Tibial artery (tissue), 4 donors: ENCODE data around the gene DGKE.
A peak's percentile ranks its signal among the peaks of the same experiment; 100 is the strongest.

Experiments used
- DNase-seq, 2 donors: peaks; one replicate each; pipeline ENCODE4 v3.0.0-alpha.2; 2019
- H3K27ac ChIP-seq, 2 donors: fragments of 200-600 bp; sonication (generic) in 1 of 2; 1 replicate in 1 of 2; 2 replicates in 1 of 2; pipeline ENCODE4 v1.5.1; 2018 to 2019; ENCODE audit warnings: mild to moderate bottlenecking in 1 of 2
- H3K27me3 ChIP-seq, 2 donors: fragments of 200-600 bp; sonication (generic) in 1 of 2; one replicate each; pipeline versions ENCODE4 v1.5.1 to v1.6.0; 2016 to 2019
- H3K36me3 ChIP-seq, 3 donors: fragments of 200-600 bp; sonication (generic) in 2 of 3; one replicate each; pipeline ENCODE4 v1.5.1; 2016 to 2019; ENCODE audit warnings: mild to moderate bottlenecking in 2 of 3
- H3K4me1 ChIP-seq, 4 donors: fragments of 200-600 bp; sonication (generic) in 2 of 4; 1 replicate in 3 of 4; 2 replicates in 1 of 4; pipeline ENCODE4 v1.5.1; 2016 to 2019
- H3K4me3 ChIP-seq, 2 donors: fragments of 200-600 bp; sonication (generic) in 1 of 2; 1 replicate in 1 of 2; 2 replicates in 1 of 2; pipeline ENCODE4 v1.5.1; 2018 to 2019; ENCODE audit warnings: mild to moderate bottlenecking in 2 of 2
- H3K9me3 ChIP-seq, 3 donors: fragments of 200-600 bp; sonication (generic) in 1 of 3; one replicate each; pipeline ENCODE4 v1.5.1; 2016 to 2019
- CTCF ChIP-seq, 2 experiments: fragments of 200-600 bp in 1 of 2; fragments of 450-650 bp in 1 of 2; IDR thresholded peaks; one replicate each; pipeline ENCODE4 v1.5.1; 2017 to 2019; ENCODE audit warnings: antibody characterized with exemption in 2 of 2, mild to moderate bottlenecking in 1 of 2, moderate library complexity in 1 of 2
- intact Hi-C: fragments of 100-400 bp; cut with DNase I; formaldehyde crosslinking; loops from one replicate; pipeline ENCODE4 v1.15.0; 2023; ENCODE audit warnings: low total_unique reads

DGKE gene

DNA sequence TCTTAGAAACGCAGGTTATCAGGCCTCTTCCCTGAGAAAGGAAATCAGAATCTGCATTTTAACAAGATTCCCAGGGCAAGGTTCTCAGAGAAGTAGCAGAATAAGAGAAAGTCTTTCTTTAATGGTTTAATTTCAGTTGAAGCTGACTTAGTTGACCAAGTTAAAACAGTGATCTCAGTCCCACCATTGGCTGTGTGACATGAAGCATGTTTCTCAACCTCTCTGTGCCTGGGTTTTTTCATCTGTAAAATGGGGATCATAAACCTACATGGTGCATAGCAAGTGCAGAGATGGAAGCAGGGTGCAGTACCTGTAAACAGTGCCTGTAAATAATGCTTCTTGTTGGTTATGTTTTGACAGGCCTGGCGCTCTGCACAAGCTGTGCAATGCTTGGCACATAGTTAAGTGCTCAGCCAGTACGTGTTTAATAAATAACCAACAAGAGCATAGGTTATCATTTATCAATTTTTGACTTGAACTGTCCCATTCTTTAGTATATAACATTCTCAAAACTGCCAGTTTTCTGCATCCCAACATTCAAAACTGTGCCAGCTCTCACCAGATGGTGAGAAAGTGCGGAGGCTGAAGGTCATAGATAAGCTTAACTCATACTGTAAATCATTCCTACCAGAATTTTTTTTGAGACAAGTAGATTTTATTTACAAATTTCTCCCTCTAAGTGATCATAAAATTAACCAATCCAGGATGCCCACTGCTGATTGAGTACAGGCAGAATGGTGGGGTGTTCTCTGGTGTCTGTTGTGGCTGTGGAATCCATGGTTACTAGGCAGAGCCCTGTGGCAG, 7.1 kb upstream of the DGKE start:
- peaks cover 0 to 5% (median 0%) of the 10 kb centered on the region in 4 donors for H3K4me1 ChIP-seq
- intact Hi-C loops = no loop called here
- H3K27ac ChIP-seq = no peak overlapping the region

DNA sequence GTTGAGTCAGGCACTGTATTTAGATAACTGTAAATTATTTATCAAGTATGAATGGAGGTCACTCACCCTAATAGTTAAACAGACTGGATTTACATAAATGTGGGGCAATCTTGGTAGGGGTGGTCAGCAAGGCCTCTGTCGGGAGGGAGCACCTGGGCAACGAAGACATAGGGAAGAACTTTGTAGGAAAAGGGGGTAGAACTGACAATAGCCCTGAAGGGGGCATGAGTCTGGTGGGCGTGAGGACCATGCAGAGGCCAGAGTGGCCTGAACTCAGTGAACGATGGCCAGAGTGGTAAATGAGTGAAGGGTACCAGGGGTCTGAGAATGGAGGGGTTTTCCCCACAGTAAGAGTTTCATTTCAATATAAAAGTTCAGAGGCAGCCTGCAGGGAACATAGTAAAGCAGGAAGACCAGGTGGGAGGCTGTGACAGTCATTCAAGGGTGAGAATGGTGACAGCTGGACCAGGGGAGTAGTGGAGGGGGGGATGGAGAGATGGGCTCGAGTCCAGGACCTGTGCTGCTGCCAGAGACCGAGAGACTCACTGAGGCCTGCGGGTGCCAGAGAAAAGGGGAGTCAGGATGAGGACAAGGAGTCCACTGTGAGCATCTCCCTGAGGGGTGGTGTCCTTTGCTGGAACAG, 3.1 kb upstream of the DGKE start:
- H3K27ac ChIP-seq = no peak overlapping the region
- TF ChIP-seq CTCF (IDR thresholded peaks at IDR 0.05) = no peak
- H3K27me3 ChIP-seq = no peaks in the 10 kb centered on the region
- no peaks in the 10 kb centered on the region for H3K9me3 ChIP-seq
- peaks cover 7 to 29% (median 12%) of the 10 kb centered on the region in 4 donors for H3K4me1 ChIP-seq
- H3K4me3 ChIP-seq = no peak overlapping the region
- DNase-seq = no peak
- intact Hi-C loops = loop anchor here (10.0 kb wide), 1 partner anchor 284 kb away; no protein-coding TSS in a partner anchor
- H3K36me3 ChIP-seq = peaks cover 0 to 7% (median 0%) of the 10 kb centered on the region in 3 donors

More for the DNA sequence above, 7.1 kb upstream of the DGKE start:
- DNase-seq = no peak
- Histone ChIP-seq H3K9me3 (no peaks in the 10 kb centered on the region), H3K4me3 (no peak overlapping the region), H3K36me3 (peaks cover 0 to 7% (median 0%) of the 10 kb centered on the region in 3 donors), H3K27me3 (no peaks in the 10 kb centered on the region)
- no peak for TF ChIP-seq CTCF (IDR thresholded peaks at IDR 0.05)

- no peak overlapping the region for H3K4me3 ChIP-seq
- peaks cover 0 to 7% (median 0%) of the 10 kb centered on the region in 3 donors for H3K36me3 ChIP-seq
- intact Hi-C loops = loop anchor here (10.0 kb wide), 1 partner anchor 283 kb away; no protein-coding TSS in a partner anchor
- peaks cover 7 to 35% (median 14%) of the 10 kb centered on the region in 4 donors for H3K4me1 ChIP-seq
- H3K27ac ChIP-seq = no peak overlapping the region
- TF ChIP-seq CTCF (IDR thresholded peaks at IDR 0.05) = no peak
- DNase-seq = no peak
- no peaks in the 10 kb centered on the region for H3K9me3 ChIP-seq
- no peaks in the 10 kb centered on the region for H3K27me3 ChIP-seq
Observed at GRCh38 chr17:56831369-56832095, 2.4 kb upstream of the DGKE start.

GRCh38 chr17:56832446-56832845, 1.5 kb upstream of the DGKE start:
- H3K27ac ChIP-seq = no peak overlapping the region
- TF ChIP-seq CTCF (IDR thresholded peaks at IDR 0.05) = no peak
- no peaks in the 10 kb centered on the region for H3K27me3 ChIP-seq

DNA sequence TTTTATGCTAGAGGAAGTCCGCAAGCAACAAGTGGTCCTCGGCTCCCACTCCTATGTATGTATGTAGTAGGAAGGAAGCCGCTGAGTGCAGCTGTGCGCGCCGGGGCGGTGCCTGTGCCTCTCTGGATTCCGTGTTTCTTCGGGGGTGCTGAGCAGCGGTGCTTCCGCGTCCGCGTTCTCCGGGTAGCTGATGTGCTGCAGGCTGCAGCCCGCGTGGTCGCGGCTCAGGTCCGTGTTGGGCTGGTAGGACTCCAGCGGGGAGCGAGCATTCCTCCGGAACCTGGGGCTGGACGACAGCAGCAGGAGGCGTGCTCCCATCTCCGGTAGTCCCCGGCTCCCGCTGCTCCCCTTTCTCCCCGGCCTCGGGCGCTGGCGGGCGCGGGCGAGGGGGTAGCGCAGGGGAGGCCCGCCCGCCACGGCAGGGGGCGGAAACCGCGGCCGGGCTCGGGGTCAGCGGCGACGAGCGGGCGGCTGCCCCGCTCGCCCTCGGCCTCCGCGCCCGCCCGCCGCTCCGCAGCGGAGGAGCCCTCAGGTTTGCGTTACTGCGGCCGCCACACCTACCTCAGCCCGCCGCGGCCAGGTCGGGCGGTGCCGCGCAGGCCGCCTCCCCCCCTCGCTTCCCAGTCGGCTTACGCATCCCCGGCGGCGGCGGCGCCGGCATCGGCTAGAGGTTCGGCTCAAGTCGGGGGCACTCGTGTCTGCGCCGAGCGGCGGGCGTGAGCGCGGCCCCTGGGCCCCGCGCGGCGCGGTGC, 718 bp upstream of the DGKE start:
- Histone ChIP-seq H3K27me3 (no peaks in the 10 kb centered on the region), H3K9me3 (no peaks in the 10 kb centered on the region), H3K4me1 (peaks cover 7 to 35% (median 16%) of the 10 kb centered on the region in 4 donors), H3K4me3 (peak overlapping the region; percentile 78 to 86), H3K27ac (peak overlapping the region; percentile 73 to 79), H3K36me3 (peaks cover 0 to 7% (median 0%) of the 10 kb centered on the region in 3 donors)
- TF ChIP-seq CTCF (IDR thresholded peaks at IDR 0.05) = no peak
- intact Hi-C loops = loop anchor here (10.0 kb wide), 1 partner anchor 282 kb away; no protein-coding TSS in a partner anchor
- DNase-seq = peak; percentile 52 to 73

More at GRCh38 chr17:56832446-56832845, 1.5 kb upstream of the DGKE start:
- no peak for DNase-seq
- Histone ChIP-seq H3K9me3 (no peaks in the 10 kb centered on the region), H3K4me3 (peak overlapping the region; percentile 78 to 86), H3K36me3 (peaks cover 0 to 7% (median 0%) of the 10 kb centered on the region in 3 donors), H3K4me1 (peaks cover 7 to 35% (median 16%) of the 10 kb centered on the region in 4 donors)
- intact Hi-C loops = loop anchor here (10.0 kb wide), 1 partner anchor 282 kb away; no protein-coding TSS in a partner anchor
